MM.1S (cell line): ENCODE results near the gene MDH2.
"Not testable (repeated sequence)": the region's sequence is repeated elsewhere in the genome, so short reads cannot be mapped to it uniquely, and the experiment has no call there.

Experiments
- CTCF ChIP-seq: fragments of 300-600 bp; sonication (generic); IDR thresholded peaks from 2 replicates; pipeline ENCODE4 v1.5.1; 2016; ENCODE audit warnings: antibody characterized with exemption, low read length, mixed read lengths
- EZH2 ChIP-seq: fragments of 300-600 bp; sonication (generic); optimal IDR thresholded peaks from 2 replicates; pipeline ENCODE3; 2017; ENCODE audit warnings: low read depth, mild to moderate bottlenecking, antibody characterized with exemption, low read length, mixed read lengths

GRCh38 chr7:76113042-76113630, 65.2 kb downstream of the MDH2 start:
- not testable (repeated sequence) for TF ChIP-seq CTCF, EZH2
